Type B pancreatic cell (in vitro differentiated cells): Measurements from ENCODE around the gene NKD2. TPM values are rescaled to one million over a fixed set of nuclear protein-coding genes. Genes with fewer than 3 reads are reported as not detected.

Experiments used
- DNase-seq: peaks from one replicate; pipeline ENCODE4 v3.0.0; 2021; ENCODE audit warnings: mixed read lengths; ENCODE audit not compliant: unreplicated experiment; ENCODE audit errors: extremely low spot score
- H3K27ac Mint-ChIP-seq: 2 replicates; pipeline ENCODE4 v1.8.0; 2021; ENCODE audit warnings: mild to moderate bottlenecking, mixed read lengths
- H3K27me3 Mint-ChIP-seq: 2 replicates; pipeline ENCODE4 v1.8.0; 2021; ENCODE audit warnings: mixed read lengths
- H3K36me3 Mint-ChIP-seq: 2 replicates; pipeline ENCODE4 v1.8.0; 2021; ENCODE audit warnings: mixed read lengths
- H3K4me1 Mint-ChIP-seq: one replicate; pipeline ENCODE4 v1.8.0; 2021; ENCODE audit warnings: mixed read lengths; ENCODE audit not compliant: unreplicated experiment
- H3K4me3 Mint-ChIP-seq: 2 replicates; pipeline ENCODE4 v1.8.0; 2021; ENCODE audit warnings: mild to moderate bottlenecking, mixed read lengths
- H3K9me3 Mint-ChIP-seq: 2 replicates; pipeline ENCODE4 v1.8.0; 2021; ENCODE audit warnings: mixed read lengths
- CTCF ChIP-seq: fragments of 200-600 bp; sonication (generic); conservative IDR thresholded peaks from 2 replicates; pipeline ENCODE4 v1.5.0; 2021; ENCODE audit warnings: antibody characterized with exemption, mild to moderate bottlenecking
- total RNA-seq: library from RNA; stranded (reverse); gene quantifications from 2 replicates; pipeline ENCODE4 v1.2.1, GENCODE V29; 2021; ENCODE audit warnings: low replicate concordance

The NKD2 gene
- total RNA-seq, 1 donor from 2014 or later: 24.3 TPM

- H3K36me3 Mint-ChIP-seq: peaks cover 27% of the 10 kb centered on the region
- H3K4me1 Mint-ChIP-seq: no peaks in the 10 kb centered on the region
- no peak overlapping the region for H3K4me3 Mint-ChIP-seq
- H3K9me3 Mint-ChIP-seq: peaks cover 22% of the 10 kb centered on the region
- H3K27me3 Mint-ChIP-seq: no peaks in the 10 kb centered on the region
- no peak for TF ChIP-seq CTCF
- no peak for DNase-seq
- H3K27ac Mint-ChIP-seq: no peak overlapping the region
Measured at GRCh38 chr5:1042626-1043025, 34.0 kb downstream of the NKD2 start.

- no peak for TF ChIP-seq CTCF
- H3K4me1 Mint-ChIP-seq: no peaks in the 10 kb centered on the region
- no peaks in the 10 kb centered on the region for H3K27me3 Mint-ChIP-seq
- no peak overlapping the region for H3K27ac Mint-ChIP-seq
- DNase-seq: no peak
- H3K36me3 Mint-ChIP-seq: peaks cover 31% of the 10 kb centered on the region
- no peak overlapping the region for H3K4me3 Mint-ChIP-seq
- H3K9me3 Mint-ChIP-seq: peaks cover 22% of the 10 kb centered on the region
Measured at GRCh38 chr5:1043327-1043726, 34.7 kb downstream of the NKD2 start.

GRCh38 chr5:1044117-1044516, 35.5 kb downstream of the NKD2 start:
- no peak for DNase-seq
- Mint-ChIP-seq H3K4me1 (no peaks in the 10 kb centered on the region), H3K36me3 (peaks cover 31% of the 10 kb centered on the region), H3K27ac (no peak overlapping the region), H3K27me3 (no peaks in the 10 kb centered on the region), H3K9me3 (peaks cover 22% of the 10 kb centered on the region), H3K4me3 (no peak overlapping the region)
- no peak for TF ChIP-seq CTCF

GRCh38 chr5:1045960-1046560, 37.5 kb downstream of the NKD2 start:
- H3K9me3 Mint-ChIP-seq: peaks cover 22% of the 10 kb centered on the region
- peak overlapping the region; percentile 17 for H3K27ac Mint-ChIP-seq
- no peak for TF ChIP-seq CTCF
- no peak overlapping the region for H3K4me3 Mint-ChIP-seq
- peaks cover 21% of the 10 kb centered on the region for H3K36me3 Mint-ChIP-seq
- H3K27me3 Mint-ChIP-seq: no peaks in the 10 kb centered on the region
- DNase-seq: no peak
- H3K4me1 Mint-ChIP-seq: peaks cover 5% of the 10 kb centered on the region

- peaks cover 5% of the 10 kb centered on the region for H3K4me1 Mint-ChIP-seq
- DNase-seq: no peak
- TF ChIP-seq CTCF: no peak
- H3K36me3 Mint-ChIP-seq: peaks cover 19% of the 10 kb centered on the region
- no peaks in the 10 kb centered on the region for H3K27me3 Mint-ChIP-seq
- H3K9me3 Mint-ChIP-seq: peaks cover 20% of the 10 kb centered on the region
- no peak overlapping the region for H3K4me3 Mint-ChIP-seq
- no peak overlapping the region for H3K27ac Mint-ChIP-seq
Measured at GRCh38 chr5:1047332-1047965, 38.8 kb downstream of the NKD2 start.
